Fibroblast of lung (primary cell): Measurements from ENCODE around the gene SLC34A1.

Experiments
- CTCF ChIP-seq, 2 donors: IDR thresholded peaks in 1 of 2; conservative IDR thresholded peaks in 1 of 2; 1 replicate in 1 of 2; 2 replicates in 1 of 2; pipeline ENCODE4 v1.5.1; 2011 to 2012; ENCODE audit warnings: low read length in 2 of 2, control low read depth in 1 of 2, inconsistent platforms in 1 of 2, low read depth in 1 of 2, mild to moderate bottlenecking in 1 of 2
- EZH2 ChIP-seq: IDR thresholded peaks from 2 replicates; pipeline ENCODE4 v1.5.1; 2012; ENCODE audit warnings: low read length, control low read depth, mild to moderate bottlenecking; ENCODE audit errors: missing control alignments

- no peak for TF ChIP-seq CTCF (conservative IDR thresholded peaks at IDR 0.05 in 1 of 2, IDR thresholded peaks at IDR 0.05 in 1 of 2; ENCODE audit: low read depth in 1 of 2, low read length in 2 of 2)
- TF ChIP-seq EZH2: no peak
Measured at GRCh38 chr5:177431317-177432142, 47.3 kb downstream of the SLC34A1 start.
